Lower lobe of right lung (tissue), 2 donors: ENCODE measurements around the gene PRRT1. TPM values are rescaled to one million over a fixed set of nuclear protein-coding genes. Genes with fewer than 3 reads are reported as not detected.

ENCODE experiments used
- ATAC-seq, 2 donors: fragments of 200-7000 bp; cut with Tn5 transposase; one replicate each; pipeline ENCODE4 v1.9.1; 2020 to 2022; ENCODE audit warnings: mild to moderate bottlenecking in 2 of 2, moderate library complexity in 2 of 2
- DNase-seq: peaks from one replicate; pipeline ENCODE4 v3.0.0-alpha.2; 2020
- H3K27ac ChIP-seq: fragments of 200-600 bp; one replicate; pipeline ENCODE4 v1.8.0; 2022
- H3K27me3 ChIP-seq: fragments of 200-600 bp; one replicate; pipeline ENCODE4 v1.8.0; 2022; ENCODE audit warnings: low read depth
- H3K36me3 ChIP-seq: fragments of 200-600 bp; one replicate; pipeline ENCODE4 v1.8.0; 2022; ENCODE audit warnings: mild to moderate bottlenecking
- H3K4me1 ChIP-seq: fragments of 200-600 bp; one replicate; pipeline ENCODE4 v1.8.0; 2022
- H3K4me3 ChIP-seq: fragments of 200-600 bp; one replicate; pipeline ENCODE4 v1.8.0; 2022; ENCODE audit warnings: mild to moderate bottlenecking
- H3K9me3 ChIP-seq: fragments of 200-600 bp; one replicate; pipeline ENCODE4 v1.8.0; 2022
- intact Hi-C: fragments of 100-400 bp; cut with DNase I; formaldehyde crosslinking; loops from one replicate; pipeline ENCODE4 v1.11.0; 2022
- total RNA-seq: library from RNA; stranded (reverse); fragmentation: NEBNext Ultra II Directional; extraction: Animal tissue kit (Norgen Biotek cat#: 25700); gene quantifications from one replicate; pipeline ENCODE4 v1.2.1, GENCODE V29; 2021
- TF ChIP-seq, protein P1 (sequence below): fragments of 200-600 bp; IDR thresholded peaks from one replicate; pipeline ENCODE4 v1.8.0; 2022; ENCODE audit warnings: antibody characterized with exemption, mild to moderate bottlenecking
- donor health status: DM: no; HTN: yes; CAD: no; lungs with severe emphysema.

Gene PRRT1
- total RNA-seq, 1 donor from 2014 or later: 1.2 TPM

GRCh38 chr6:32191696-32192607 lies 40.2 kb upstream of the PRRT1 start:
- Histone ChIP-seq H3K27ac (peak overlapping the region; percentile 91), H3K4me3 (peak overlapping the region; percentile 76), H3K36me3 (peaks cover 16% of the 10 kb centered on the region), H3K9me3 (no peaks in the 10 kb centered on the region), H3K4me1 (peaks cover 73% of the 10 kb centered on the region), H3K27me3 (no peaks in the 10 kb centered on the region)
- ATAC-seq (no peak), DNase-seq (no peak)
- TF ChIP-seq, protein P1, sequence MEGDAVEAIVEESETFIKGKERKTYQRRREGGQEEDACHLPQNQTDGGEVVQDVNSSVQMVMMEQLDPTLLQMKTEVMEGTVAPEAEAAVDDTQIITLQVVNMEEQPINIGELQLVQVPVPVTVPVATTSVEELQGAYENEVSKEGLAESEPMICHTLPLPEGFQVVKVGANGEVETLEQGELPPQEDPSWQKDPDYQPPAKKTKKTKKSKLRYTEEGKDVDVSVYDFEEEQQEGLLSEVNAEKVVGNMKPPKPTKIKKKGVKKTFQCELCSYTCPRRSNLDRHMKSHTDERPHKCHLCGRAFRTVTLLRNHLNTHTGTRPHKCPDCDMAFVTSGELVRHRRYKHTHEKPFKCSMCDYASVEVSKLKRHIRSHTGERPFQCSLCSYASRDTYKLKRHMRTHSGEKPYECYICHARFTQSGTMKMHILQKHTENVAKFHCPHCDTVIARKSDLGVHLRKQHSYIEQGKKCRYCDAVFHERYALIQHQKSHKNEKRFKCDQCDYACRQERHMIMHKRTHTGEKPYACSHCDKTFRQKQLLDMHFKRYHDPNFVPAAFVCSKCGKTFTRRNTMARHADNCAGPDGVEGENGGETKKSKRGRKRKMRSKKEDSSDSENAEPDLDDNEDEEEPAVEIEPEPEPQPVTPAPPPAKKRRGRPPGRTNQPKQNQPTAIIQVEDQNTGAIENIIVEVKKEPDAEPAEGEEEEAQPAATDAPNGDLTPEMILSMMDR: no peak
- intact Hi-C loops: no loop called here

- DNase-seq: no peak
- peak overlapping the region; percentile 91 for H3K27ac ChIP-seq
- H3K4me1 ChIP-seq: peaks cover 72% of the 10 kb centered on the region
- H3K4me3 ChIP-seq: peak overlapping the region; percentile 76
- peaks cover 24% of the 10 kb centered on the region for H3K36me3 ChIP-seq
- ATAC-seq: no peak
- no peaks in the 10 kb centered on the region for H3K27me3 ChIP-seq
- TF ChIP-seq, protein P1: no peak
- no peaks in the 10 kb centered on the region for H3K9me3 ChIP-seq
- intact Hi-C loops: no loop called here
These were observed 39.4 kb upstream of the PRRT1 start for GRCh38 chr6:32190911-32191677.

- Histone ChIP-seq H3K36me3 (peaks cover 26% of the 10 kb centered on the region), H3K4me1 (peaks cover 71% of the 10 kb centered on the region), H3K27ac (peak within 1 kb of the TSS; percentile 91), H3K9me3 (no peaks in the 10 kb centered on the region), H3K27me3 (no peaks in the 10 kb centered on the region), H3K4me3 (peak within 1 kb of the TSS; percentile 76)
- intact Hi-C loops: no loop called here
- peak; percentile 81 to 84 for ATAC-seq
- peak; percentile 91 for DNase-seq
- TF ChIP-seq, protein P1: no peak
These were observed 38.5 kb upstream of the PRRT1 start, which contains the start of gene PBX2 for GRCh38 chr6:32190054-32190851. Gene PBX2 (minus strand): TSS chr6:32190202. CDS start chr6:32189915, 287 bp downstream.

- Histone ChIP-seq H3K27ac (peak overlapping the region; percentile 91), H3K4me3 (peak overlapping the region; percentile 76), H3K27me3 (no peaks in the 10 kb centered on the region), H3K4me1 (peaks cover 66% of the 10 kb centered on the region), H3K9me3 (no peaks in the 10 kb centered on the region), H3K36me3 (peaks cover 26% of the 10 kb centered on the region)
- DNase-seq: no peak
- TF ChIP-seq, protein P1: no peak
- ATAC-seq: peak; percentile 1 to 7
- intact Hi-C loops: no loop called here
These were observed 38.0 kb upstream of the PRRT1 start for GRCh38 chr6:32189742-32190053.
